GM12891 (cell line): ENCODE measurements around the gene SAE1.

Experiments
- PAX5 ChIP-seq: IDR thresholded peaks from 2 replicates; pipeline ENCODE4 v1.6.1; 2011; ENCODE audit warnings: low read length, moderate library complexity, mild to moderate bottlenecking; ENCODE audit not compliant: insufficient read depth, severe bottlenecking
- POLR2A ChIP-seq: IDR thresholded peaks from 2 replicates; pipeline ENCODE4 v1.6.1; 2011; ENCODE audit warnings: low read depth, low read length, control low read depth
- POLR2AphosphoS5 ChIP-seq: IDR thresholded peaks from 2 replicates; pipeline ENCODE4 v1.6.1; 2011; ENCODE audit warnings: low read depth, low read length, control low read depth
- POU2F2 ChIP-seq: IDR thresholded peaks from 2 replicates; pipeline ENCODE4 v1.6.1; 2011; ENCODE audit warnings: low read depth, mild to moderate bottlenecking, control low read depth, low read length, moderate library complexity
- SPI1 ChIP-seq: IDR thresholded peaks from 2 replicates; pipeline ENCODE4 v1.6.1; 2011; ENCODE audit warnings: low read depth, low read length, control low read depth
- TAF1 ChIP-seq: IDR thresholded peaks from 2 replicates; pipeline ENCODE4 v1.6.1; 2011; ENCODE audit warnings: low read depth, low read length, control low read depth

GRCh38 chr19:47230054-47230920 lies 99.7 kb downstream of the SAE1 start:
- TF ChIP-seq POLR2AphosphoS5: no peak; the same call in 1 of the 2 replicates
- TF ChIP-seq POLR2A: no peak
- no peak for TF ChIP-seq TAF1
- no peak for TF ChIP-seq PAX5
- TF ChIP-seq SPI1: no peak
- no peak for TF ChIP-seq POU2F2
